OCI-LY3 (cell line): Measurements from ENCODE around the gene WLS.
"Not testable (repeated sequence)": the region's sequence is repeated elsewhere in the genome, so short reads cannot be mapped to it uniquely, and the experiment has no call there.

Experiments
- CTCF ChIP-seq: fragments of 200-600, 300-600 bp; sonication (generic); IDR thresholded peaks from 2 replicates; pipeline ENCODE4 v1.5.1; 2014; ENCODE audit warnings: antibody characterized with exemption, low read length, low read depth
- EZH2phosphoT487 ChIP-seq: fragments of 200-600 bp; shearing (Covaris generic); IDR thresholded peaks from 2 replicates; pipeline ENCODE4 v1.6.1; 2018; ENCODE audit warnings: antibody characterized with exemption, mixed run types, low read depth

- not testable (repeated sequence) for TF ChIP-seq CTCF, EZH2phosphoT487
Measured at GRCh38 chr1:68256824-68257223, 24.5 kb upstream of the WLS start.
